SK-MEL-5 (cell line): ENCODE results near the gene PPP2R3A. TPM values are rescaled to one million over a fixed set of nuclear protein-coding genes. Genes with fewer than 3 reads are reported as not detected.

Source experiments
- DNase-seq: peaks from one replicate; pipeline ENCODE4 v3.0.0-alpha.2; 2016; ENCODE audit warnings: low read depth, low spot score
- in situ Hi-C: cut with HindIII; loops from 2 replicates; pipeline ENCODE4 v1.10.0; 2016; ENCODE audit warnings: low sequenced_read_pairs, high pct_unique_total_duplicates, low pct_unique_long_range_greater_than_20kb
- total RNA-seq: library from RNA; depleted of rRNA; stranded (reverse); fragments of >200 nt; shearing (Covaris generic); gene quantifications from 2 replicates; pipeline ENCODE4 v1.2.3, GENCODE V29; 2014

Gene PPP2R3A
- total RNA-seq, 1 experiment from 2014 or later = 9.7 TPM

- no peak for DNase-seq
- in situ Hi-C loops = no loop called here
These were observed 1.2 kb upstream of the PPP2R3A start for GRCh38 chr3:135964160-135964955.

- in situ Hi-C loops = no loop called here
- DNase-seq = no peak
These were observed 411 bp upstream of the PPP2R3A start for GRCh38 chr3:135965129-135965505.

- peak; percentile 23 for DNase-seq
- in situ Hi-C loops = no loop called here
These were observed 888 bp downstream of the PPP2R3A start for GRCh38 chr3:135966271-135966961.

- in situ Hi-C loops = no loop called here
- no peak for DNase-seq
These were observed 1.4 kb downstream of the PPP2R3A start for GRCh38 chr3:135966962-135967274.

DNA sequence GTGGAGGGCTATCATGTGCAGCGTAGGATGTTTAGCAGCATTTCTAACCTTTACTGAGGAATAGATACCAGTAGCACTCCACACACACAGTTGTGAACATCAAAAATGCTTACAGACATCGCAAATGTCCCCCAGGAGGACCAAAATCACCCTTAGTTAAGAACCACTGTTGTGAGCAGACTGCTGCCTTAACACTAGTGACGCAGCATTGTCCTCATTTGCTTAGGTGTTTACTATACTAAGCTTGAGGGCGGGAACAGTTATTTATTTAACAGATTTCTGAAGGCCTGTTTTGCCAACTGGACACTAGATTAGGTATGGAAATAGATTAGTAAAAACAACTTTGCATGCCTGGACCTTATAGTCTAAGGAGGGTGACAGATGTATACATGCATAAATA is 2.3 kb downstream of the PPP2R3A start:
- DNase-seq = no peak
- in situ Hi-C loops = no loop called here

DNA sequence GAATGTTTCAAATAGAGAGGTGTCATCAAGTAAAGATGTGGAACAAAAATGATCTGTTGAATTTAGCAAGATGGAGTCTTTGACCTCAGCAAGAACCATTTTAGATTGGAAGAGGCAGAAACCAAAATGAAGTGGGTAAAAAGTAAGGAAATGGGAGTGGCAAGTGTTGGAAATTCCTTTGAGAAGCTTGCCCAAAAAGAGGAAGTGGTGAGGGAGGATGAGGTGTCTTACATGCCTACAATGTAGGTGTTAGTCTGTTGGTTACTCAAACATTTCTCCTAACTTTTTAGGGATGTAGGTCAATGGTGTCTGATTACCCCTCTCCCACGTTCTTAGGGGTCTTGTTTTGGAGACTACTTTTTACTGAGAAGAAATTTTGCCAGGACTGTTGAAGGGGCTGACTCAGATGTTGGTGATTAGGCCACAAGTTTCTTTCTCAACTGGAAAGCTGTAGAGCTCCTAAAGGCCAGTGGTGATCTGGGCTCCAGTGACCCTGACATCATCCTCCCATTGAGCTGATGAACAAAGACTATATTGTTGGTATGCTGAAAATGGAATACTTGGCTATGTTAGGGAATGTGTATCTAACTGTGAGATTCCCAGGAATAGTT is 5.1 kb downstream of the PPP2R3A start:
- DNase-seq = peak; percentile 86
- in situ Hi-C loops = no loop called here

GRCh38 chr3:135973841-135974240 is 8.3 kb downstream of the PPP2R3A start:
- in situ Hi-C loops = no loop called here
- DNase-seq = peak; percentile 76

GRCh38 chr3:135975053-135975452 is 9.5 kb downstream of the PPP2R3A start:
- peak; percentile 38 for DNase-seq
- in situ Hi-C loops = no loop called here

DNA sequence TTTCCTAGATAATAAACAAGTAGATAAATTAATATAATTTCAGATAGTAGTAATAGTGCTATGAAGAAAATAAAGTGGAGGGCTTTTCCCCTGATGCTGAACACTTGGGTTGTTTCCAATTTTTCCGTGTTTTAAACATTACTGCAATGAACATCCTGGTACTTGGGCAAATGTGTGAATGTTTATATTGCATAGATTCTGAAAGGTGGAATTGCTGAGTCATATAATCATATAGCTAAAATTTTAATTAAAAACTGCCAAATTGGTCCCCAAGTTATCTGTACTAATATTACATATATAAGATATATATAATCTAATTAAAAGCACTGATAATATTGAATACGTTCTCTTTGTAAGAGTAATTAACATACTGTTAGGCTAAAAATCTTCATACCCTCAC is 10.0 kb downstream of the PPP2R3A start:
- DNase-seq = no peak
- in situ Hi-C loops = no loop called here

DNA sequence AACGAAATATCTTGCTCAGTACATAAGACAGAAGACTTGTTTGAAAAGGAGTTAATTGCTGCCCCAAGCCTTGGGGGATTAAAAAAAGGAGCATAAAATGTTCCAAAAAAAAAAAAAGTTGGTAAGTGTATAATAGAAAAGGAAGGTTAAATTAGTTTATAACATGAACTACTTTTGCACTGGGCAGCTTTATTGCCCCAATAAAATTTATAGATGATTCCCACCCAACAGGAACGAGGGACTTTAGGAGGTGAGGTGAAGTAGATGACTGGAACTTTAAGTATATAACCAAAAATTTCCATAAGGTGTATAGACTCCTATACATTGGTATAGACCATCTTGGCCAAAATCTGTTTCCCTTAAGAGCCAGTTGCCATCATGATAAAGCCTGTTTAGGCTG is 14.8 kb downstream of the PPP2R3A start:
- no peak for DNase-seq
- in situ Hi-C loops = no loop called here

GRCh38 chr3:135981701-135982403 is 16.3 kb downstream of the PPP2R3A start:
- in situ Hi-C loops = no loop called here
- DNase-seq = no peak

- no peak for DNase-seq
These were observed 16.9 kb downstream of the PPP2R3A start for GRCh38 chr3:135982404-135982761.

DNA sequence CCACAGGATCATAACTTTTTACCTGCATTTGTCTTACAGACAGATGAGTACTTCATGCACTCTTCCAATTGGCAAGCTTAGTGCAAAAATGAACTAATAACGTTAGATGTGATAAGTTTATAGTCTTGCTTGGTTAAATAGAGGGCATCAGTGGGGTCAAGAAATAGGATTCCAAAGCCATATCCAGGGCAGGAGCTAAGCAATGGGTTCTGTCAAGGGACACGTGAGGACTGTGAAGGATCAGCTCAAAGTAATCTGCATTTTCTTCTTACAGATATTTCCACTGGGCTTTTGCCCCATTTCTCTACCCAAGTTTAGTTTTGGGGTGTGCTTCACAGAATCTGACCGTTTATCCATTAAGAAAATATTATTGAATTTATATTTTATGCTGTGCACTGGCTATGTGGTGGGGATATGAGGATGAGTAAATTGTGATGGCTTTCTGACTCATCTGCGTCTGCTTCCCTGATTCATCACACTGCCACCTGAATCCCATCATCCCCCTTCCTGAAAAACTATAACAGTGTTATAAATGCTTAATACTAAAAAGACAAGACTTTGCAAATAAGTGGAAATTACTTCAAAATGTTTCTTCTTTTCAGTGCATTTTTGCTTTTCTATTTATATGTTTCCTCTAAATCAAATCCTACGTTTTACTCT is 17.5 kb downstream of the PPP2R3A start:
- in situ Hi-C loops = no loop called here
- no peak for DNase-seq

More at GRCh38 chr3:135982404-135982761, 16.9 kb downstream of the PPP2R3A start:
- in situ Hi-C loops = no loop called here

GRCh38 chr3:135987661-135988060 is 22.1 kb downstream of the PPP2R3A start:
- no peak for DNase-seq
- in situ Hi-C loops = no loop called here

- in situ Hi-C loops = no loop called here
- DNase-seq = no peak
These were observed 23.7 kb downstream of the PPP2R3A start for GRCh38 chr3:135989242-135989641.

DNA sequence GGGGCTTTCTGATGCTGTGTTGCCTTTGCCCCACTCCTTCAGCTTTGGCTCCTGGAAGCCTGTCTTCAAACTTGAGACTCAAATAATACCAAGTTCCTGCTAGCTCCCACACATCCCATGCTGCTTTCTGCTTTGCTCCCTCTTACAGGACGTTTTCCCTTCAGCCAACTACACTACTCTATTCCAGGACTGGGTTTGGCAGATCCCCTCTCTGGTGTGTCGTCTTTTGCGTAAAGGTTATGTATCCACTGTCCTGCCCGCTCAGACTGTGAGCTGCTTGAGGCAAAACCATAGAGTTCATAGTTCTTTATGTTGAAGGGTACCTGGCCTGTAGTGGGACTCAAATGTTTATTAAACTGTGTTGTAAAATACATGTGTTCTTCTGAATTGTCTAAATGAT is 25.4 kb downstream of the PPP2R3A start:
- in situ Hi-C loops = no loop called here
- no peak for DNase-seq

- DNase-seq = no peak
- in situ Hi-C loops = no loop called here
These were observed 26.1 kb downstream of the PPP2R3A start for GRCh38 chr3:135991621-135992020.

GRCh38 chr3:135992072-135992471 is 26.5 kb downstream of the PPP2R3A start:
- in situ Hi-C loops = no loop called here
- DNase-seq = no peak
